ENCODE measurements around the gene UPF1. TPM values are rescaled to one million over a fixed set of nuclear protein-coding genes. Genes with fewer than 3 reads are reported as not detected.

The UPF1 gene
- total and polyA plus RNA-seq, 4 donors, result 48.3 to 89.2 (median 64.5) TPM

- ATAC-seq (ENCODE audit: insufficient read depth, low FRiP score) (no peak), DNase-seq (no peak)
- H3K9ac ChIP-seq (ENCODE audit: insufficient read depth in 1 of 2, low read length in 2 of 2), result no peak overlapping the region
- H3K27me3 ChIP-seq (ENCODE audit: control insufficient read depth in 3 of 3, insufficient read depth in 3 of 3, low read length in 2 of 3), result peaks cover 0 to 11% (median 8%) of the 10 kb centered on the region in 3 donors
- H3K4me1 ChIP-seq (ENCODE audit: control insufficient read depth in 5 of 5, insufficient read depth in 5 of 5, low read length in 5 of 5), result no peaks in the 10 kb centered on the region
- H3K27ac ChIP-seq (ENCODE audit: low read depth in 1 of 2, low read length in 1 of 2), result no peak overlapping the region
- H3K36me3 ChIP-seq (ENCODE audit: control insufficient read depth in 4 of 4, insufficient read depth in 4 of 4, low read length in 4 of 4), result peaks cover 0 to 7% (median 0%) of the 10 kb centered on the region in 4 donors
- no peak for TF ChIP-seq CTCF (IDR thresholded peaks at IDR 0.05; ENCODE audit: control extremely low read depth, extremely low read depth)
- peaks cover 0 to 4% (median 0%) of the 10 kb centered on the region in 4 donors for H3K9me3 ChIP-seq (ENCODE audit: control insufficient read depth in 4 of 4, insufficient read depth in 3 of 4, low read length in 3 of 4)
- no peak overlapping the region for H3K4me3 ChIP-seq
- WGBS, 2 donors, result 91 to 94% methylated on average over 5 of the region's 5 CpGs
Observed at GRCh38 chr19:18875726-18876125, 44.0 kb downstream of the UPF1 start.

GRCh38 chr19:18876865-18877264, 45.1 kb downstream of the UPF1 start:
- no peak for TF ChIP-seq CTCF (IDR thresholded peaks at IDR 0.05; ENCODE audit: control extremely low read depth, extremely low read depth)

GRCh38 chr19:18878058-18878797, 46.5 kb downstream of the UPF1 start:
- Histone ChIP-seq H3K36me3 (ENCODE audit: control insufficient read depth in 4 of 4, insufficient read depth in 4 of 4, low read length in 4 of 4) (peaks cover 0 to 7% (median 0%) of the 10 kb centered on the region in 4 donors), H3K9me3 (ENCODE audit: control insufficient read depth in 4 of 4, insufficient read depth in 3 of 4, low read length in 3 of 4) (peaks cover 0 to 4% (median 0%) of the 10 kb centered on the region in 4 donors), H3K4me1 (ENCODE audit: control insufficient read depth in 5 of 5, insufficient read depth in 5 of 5, low read length in 5 of 5) (no peaks in the 10 kb centered on the region), H3K9ac (ENCODE audit: insufficient read depth in 1 of 2, low read length in 2 of 2) (no peak overlapping the region), H3K4me3 (no peak overlapping the region), H3K27ac (ENCODE audit: low read depth in 1 of 2, low read length in 1 of 2) (no peak overlapping the region), H3K27me3 (ENCODE audit: control insufficient read depth in 3 of 3, insufficient read depth in 3 of 3, low read length in 2 of 3) (no peaks in the 10 kb centered on the region)
- DNase-seq, result no peak
- no peak for TF ChIP-seq CTCF (IDR thresholded peaks at IDR 0.05; ENCODE audit: control extremely low read depth, extremely low read depth)
- no peak for ATAC-seq (ENCODE audit: insufficient read depth, low FRiP score)
- 92 to 94% methylated on average over 25 of the region's 25 CpGs for WGBS, 2 donors

More at GRCh38 chr19:18876865-18877264, 45.1 kb downstream of the UPF1 start:
- Histone ChIP-seq H3K4me3 (no peak overlapping the region), H3K4me1 (ENCODE audit: control insufficient read depth in 5 of 5, insufficient read depth in 5 of 5, low read length in 5 of 5) (no peaks in the 10 kb centered on the region), H3K36me3 (ENCODE audit: control insufficient read depth in 4 of 4, insufficient read depth in 4 of 4, low read length in 4 of 4) (peaks cover 0 to 7% (median 0%) of the 10 kb centered on the region in 4 donors), H3K9me3 (ENCODE audit: control insufficient read depth in 4 of 4, insufficient read depth in 3 of 4, low read length in 3 of 4) (peaks cover 0 to 4% (median 0%) of the 10 kb centered on the region in 4 donors), H3K9ac (ENCODE audit: insufficient read depth in 1 of 2, low read length in 2 of 2) (no peak overlapping the region), H3K27ac (ENCODE audit: low read depth in 1 of 2, low read length in 1 of 2) (no peak overlapping the region), H3K27me3 (ENCODE audit: control insufficient read depth in 3 of 3, insufficient read depth in 3 of 3, low read length in 2 of 3) (peaks cover 0 to 2% (median 0%) of the 10 kb centered on the region in 3 donors)
- 97% methylated on average over 7 of the region's 7 CpGs for WGBS, 2 donors
- DNase-seq, result no peak
- no peak for ATAC-seq (ENCODE audit: insufficient read depth, low FRiP score)
